Fibroblast of pulmonary artery (primary cell): Measurements from ENCODE around the gene B3GALNT2.
"Not testable (repeated sequence)": the region's sequence is repeated elsewhere in the genome, so short reads cannot be mapped to it uniquely, and the experiment has no call there.

ENCODE experiments used
- DNase-seq: peaks from one replicate; pipeline ENCODE4 v3.0.0-alpha.2; 2010; ENCODE audit warnings: low read depth
- H3K4me3 ChIP-seq: replicated peaks from 2 replicates; pipeline ENCODE4 v1.5.1; 2011; ENCODE audit warnings: low read depth, mild to moderate bottlenecking, control low read depth, low read length, moderate library complexity
- CTCF ChIP-seq: IDR thresholded peaks from 2 replicates; pipeline ENCODE4 v1.5.1; 2011; ENCODE audit warnings: mild to moderate bottlenecking, control low read depth, low read length, inconsistent platforms; ENCODE audit errors: missing control alignments

The B3GALNT2 gene

GRCh38 chr1:235504122-235504493 is at the start of gene B3GALNT2:
Gene B3GALNT2, minus strand, starts transcription at chr1:235504452. Its CDS starts 200 bp downstream, at chr1:235504252.
- TF ChIP-seq CTCF: no peak
- peak within 1 kb of the TSS; percentile 87 for H3K4me3 ChIP-seq
- no peak for DNase-seq

GRCh38 chr1:235553112-235553551 is 48.9 kb upstream of the B3GALNT2 start:
- TF ChIP-seq CTCF: no peak
- no peak for DNase-seq
- H3K4me3 ChIP-seq: no peak overlapping the region

- no peak for DNase-seq
- H3K4me3 ChIP-seq: no peak overlapping the region
- TF ChIP-seq CTCF: no peak
Observed at GRCh38 chr1:235552146-235552716, 48.0 kb upstream of the B3GALNT2 start.

- no peak for DNase-seq
- no peak for TF ChIP-seq CTCF
- H3K4me3 ChIP-seq: no peak overlapping the region
Observed at GRCh38 chr1:235549351-235550139, 45.3 kb upstream of the B3GALNT2 start.

- DNase-seq, H3K4me3 ChIP-seq: not testable (repeated sequence)
Observed at GRCh38 chr1:235546369-235547155, 42.3 kb upstream of the B3GALNT2 start.

GRCh38 chr1:235545292-235545930 is 41.2 kb upstream of the B3GALNT2 start:
- TF ChIP-seq CTCF: no peak
- DNase-seq: no peak
- H3K4me3 ChIP-seq: no peak overlapping the region

- DNase-seq: not testable (repeated sequence)
Observed at GRCh38 chr1:235542845-235543244, 38.6 kb upstream of the B3GALNT2 start.

More at GRCh38 chr1:235542845-235543244, 38.6 kb upstream of the B3GALNT2 start:
- not testable (repeated sequence) for H3K4me3 ChIP-seq
